Mesendoderm (in vitro differentiated cells): ENCODE results near the gene ZNF91.

ENCODE experiments used
- DNase-seq: peaks from one replicate; pipeline ENCODE4 v3.0.0; 2013
- H2AK5ac ChIP-seq: 2 replicates; pipeline ENCODE4 v1.6.1; 2013; ENCODE audit warnings: low read length, inconsistent platforms
- H2BK120ac ChIP-seq: 2 replicates; pipeline ENCODE4 v1.6.1; 2013; ENCODE audit warnings: low read depth, mild to moderate bottlenecking, low read length, moderate library complexity, mixed read lengths
- H2BK15ac ChIP-seq: replicated peaks from 2 replicates; pipeline ENCODE4 v1.6.1; 2013; ENCODE audit warnings: low read depth, mild to moderate bottlenecking, moderate library complexity
- H2BK5ac ChIP-seq: 2 replicates; pipeline ENCODE4 v1.6.1; 2013; ENCODE audit warnings: low read length, inconsistent platforms
- H3K18ac ChIP-seq: 2 replicates; pipeline ENCODE4 v1.6.1; 2013; ENCODE audit warnings: mild to moderate bottlenecking, low read length, mixed read lengths
- H3K23ac ChIP-seq: one replicate; pipeline ENCODE4 v1.6.1; 2013; ENCODE audit warnings: low read length
- H3K27ac ChIP-seq: 2 replicates; pipeline ENCODE4 v1.5.1; 2013; ENCODE audit warnings: low read depth, mild to moderate bottlenecking, inconsistent platforms, low read length, moderate library complexity
- H3K27me3 ChIP-seq: 2 replicates; pipeline ENCODE4 v1.6.1; 2013; ENCODE audit warnings: low read length, control low read depth, mild to moderate bottlenecking, inconsistent platforms; ENCODE audit not compliant: insufficient read depth, poor library complexity
- H3K36me3 ChIP-seq: 2 replicates; pipeline ENCODE4 v1.6.1; 2013; ENCODE audit warnings: low read length, inconsistent platforms; ENCODE audit not compliant: control insufficient read depth, insufficient read depth
- H3K4ac ChIP-seq: one replicate; pipeline ENCODE4 v1.6.1; 2013; ENCODE audit warnings: low read depth, mild to moderate bottlenecking, low read length, moderate library complexity
- H3K4me1 ChIP-seq: 2 replicates; pipeline ENCODE4 v1.6.1; 2013; ENCODE audit warnings: low read depth, low read length, inconsistent platforms; ENCODE audit not compliant: control insufficient read depth
- H3K4me2 ChIP-seq: 2 replicates; pipeline ENCODE4 v1.6.1; 2013; ENCODE audit warnings: low read length
- H3K4me3 ChIP-seq: 2 replicates; pipeline ENCODE4 v1.5.1; 2013; ENCODE audit warnings: mild to moderate bottlenecking, low read length
- H3K56ac ChIP-seq: one replicate; pipeline ENCODE4 v1.6.1; 2013; ENCODE audit warnings: low read length
- H3K79me1 ChIP-seq: 2 replicates; pipeline ENCODE4 v1.6.1; 2013; ENCODE audit warnings: low read length, inconsistent platforms
- H3K79me2 ChIP-seq: 2 replicates; pipeline ENCODE4 v1.6.1; 2013; ENCODE audit warnings: mild to moderate bottlenecking, low read length; ENCODE audit not compliant: control insufficient read depth, insufficient read depth
- H3K9ac ChIP-seq: 2 replicates; pipeline ENCODE4 v1.6.1; 2013; ENCODE audit warnings: low read length, inconsistent platforms
- H4K5ac ChIP-seq: one replicate; pipeline ENCODE4 v1.6.1; 2013; ENCODE audit warnings: low read length
- H4K8ac ChIP-seq: one replicate; pipeline ENCODE4 v1.6.1; 2013; ENCODE audit warnings: low read depth, mild to moderate bottlenecking, control low read depth, low read length, moderate library complexity
- WGBS: extraction: QIAGEN DNeasy Blood & Tissue Kit; methylation state at CpG from one replicate; pipeline ENCODE4 v1.1.7; 2013; ENCODE audit warnings: low lambda C conversion rate, missing lambda C conversion rate; ENCODE audit not compliant: insufficient coverage; ENCODE audit errors: extremely low coverage; 5-methylcytosine and 5-hydroxymethylcytosine counted together

The ZNF91 gene

GRCh38 chr19:23409392-23410048 is 14.2 kb upstream of the ZNF91 start:
- Histone ChIP-seq H3K18ac (no peak overlapping the region), H4K5ac (no peak overlapping the region), H3K23ac (no peak overlapping the region), H2AK5ac (no peak overlapping the region), H3K4me2 (no peak overlapping the region), H3K4me3 (no peak overlapping the region), H3K79me2 (peaks cover 35% of the 10 kb centered on the region), H3K4me1 (no peaks in the 10 kb centered on the region), H2BK15ac (no peak overlapping the region), H3K56ac (no peak overlapping the region), H2BK120ac (no peak overlapping the region), H3K4ac (no peak overlapping the region), H2BK5ac (no peak overlapping the region), H3K36me3 (no peaks in the 10 kb centered on the region), H3K79me1 (peaks cover 24% of the 10 kb centered on the region), H3K27me3 (no peaks in the 10 kb centered on the region), H3K9ac (no peak overlapping the region), H4K8ac (no peak overlapping the region), H3K27ac (no peak overlapping the region)
- DNase-seq: no peak
- WGBS: no CpG with 5 or more reads among the region's 21 CpGs

GRCh38 chr19:23407616-23408133 is 12.4 kb upstream of the ZNF91 start:
- Histone ChIP-seq H3K79me1 (peaks cover 24% of the 10 kb centered on the region), H3K36me3 (peaks cover 3% of the 10 kb centered on the region), H3K4ac (no peak overlapping the region), H4K8ac (no peak overlapping the region), H3K4me2 (no peak overlapping the region), H3K27ac (no peak overlapping the region), H2AK5ac (no peak overlapping the region), H3K4me3 (no peak overlapping the region), H2BK15ac (no peak overlapping the region), H3K18ac (no peak overlapping the region), H3K79me2 (peaks cover 28% of the 10 kb centered on the region), H2BK5ac (no peak overlapping the region), H3K27me3 (no peaks in the 10 kb centered on the region), H3K23ac (no peak overlapping the region), H3K9ac (no peak overlapping the region), H4K5ac (no peak overlapping the region), H3K4me1 (no peaks in the 10 kb centered on the region), H2BK120ac (no peak overlapping the region), H3K56ac (no peak overlapping the region)
- DNase-seq: no peak
- no CpG with 5 or more reads among the region's 2 CpGs for WGBS

- Histone ChIP-seq H3K4me1 (no peaks in the 10 kb centered on the region), H3K23ac (no peak overlapping the region), H3K4ac (no peak overlapping the region), H3K56ac (no peak overlapping the region), H3K36me3 (peaks cover 8% of the 10 kb centered on the region), H3K79me1 (peaks cover 24% of the 10 kb centered on the region), H2BK120ac (no peak overlapping the region), H4K5ac (no peak overlapping the region), H3K79me2 (peaks cover 24% of the 10 kb centered on the region), H2BK15ac (no peak overlapping the region), H3K4me2 (no peak overlapping the region), H3K27ac (no peak overlapping the region), H3K9ac (no peak overlapping the region), H3K4me3 (no peak overlapping the region), H4K8ac (no peak overlapping the region), H3K18ac (no peak overlapping the region), H2AK5ac (no peak overlapping the region), H2BK5ac (no peak overlapping the region), H3K27me3 (no peaks in the 10 kb centered on the region)
- no peak for DNase-seq
- no CpG with 5 or more reads among the region's 3 CpGs for WGBS
Measured at GRCh38 chr19:23406721-23407120, 11.4 kb upstream of the ZNF91 start.

- Histone ChIP-seq H3K4me2 (no peak overlapping the region), H3K27me3 (no peaks in the 10 kb centered on the region), H2BK5ac (no peak overlapping the region), H3K36me3 (peaks cover 10% of the 10 kb centered on the region), H4K8ac (no peak overlapping the region), H2BK15ac (no peak overlapping the region), H3K79me1 (peaks cover 24% of the 10 kb centered on the region), H3K9ac (no peak overlapping the region), H2BK120ac (no peak overlapping the region), H3K79me2 (peaks cover 24% of the 10 kb centered on the region), H3K56ac (no peak overlapping the region), H3K4me3 (no peak overlapping the region), H3K4ac (no peak overlapping the region), H3K4me1 (no peaks in the 10 kb centered on the region), H3K23ac (no peak overlapping the region), H3K27ac (no peak overlapping the region), H3K18ac (no peak overlapping the region), H4K5ac (no peak overlapping the region), H2AK5ac (no peak overlapping the region)
- no peak for DNase-seq
- no CpG with 5 or more reads among the region's 2 CpGs for WGBS
Measured at GRCh38 chr19:23406091-23406490, 10.8 kb upstream of the ZNF91 start.

GRCh38 chr19:23404676-23405075 is 9.4 kb upstream of the ZNF91 start:
- no peak for DNase-seq
- H3K4ac ChIP-seq: no peak overlapping the region
- no peaks in the 10 kb centered on the region for H3K27me3 ChIP-seq
- no peak overlapping the region for H3K4me2 ChIP-seq
- H2BK5ac ChIP-seq: no peak overlapping the region
- H3K18ac ChIP-seq: no peak overlapping the region
- no peak overlapping the region for H3K9ac ChIP-seq
- H4K5ac ChIP-seq: no peak overlapping the region
- H3K56ac ChIP-seq: no peak overlapping the region
- no peak overlapping the region for H3K23ac ChIP-seq
- peaks cover 14% of the 10 kb centered on the region for H3K36me3 ChIP-seq
- H3K4me1 ChIP-seq: no peaks in the 10 kb centered on the region
- no peak overlapping the region for H2BK15ac ChIP-seq
- H3K4me3 ChIP-seq: no peak overlapping the region
- WGBS: no CpG with 5 or more reads among the region's 1 CpG
- peaks cover 22% of the 10 kb centered on the region for H3K79me1 ChIP-seq
- H2BK120ac ChIP-seq: no peak overlapping the region
- no peak overlapping the region for H2AK5ac ChIP-seq
- H3K79me2 ChIP-seq: peaks cover 22% of the 10 kb centered on the region
- H3K27ac ChIP-seq: no peak overlapping the region
- H4K8ac ChIP-seq: no peak overlapping the region
